Osteoblast (primary cell): ENCODE data around the gene FAM185A. TPM values are rescaled to one million over a fixed set of nuclear protein-coding genes. Genes with fewer than 3 reads are reported as not detected.

Experiments
- DNase-seq: peaks from one replicate; pipeline ENCODE4 v3.0.0; 2011; ENCODE audit warnings: low spot score, mixed read lengths; ENCODE audit not compliant: insufficient read length; ENCODE audit errors: missing footprints
- H2AFZ ChIP-seq: 2 replicates; pipeline ENCODE4 v1.6.0; 2011; ENCODE audit warnings: mild to moderate bottlenecking, low read length
- H3K27ac ChIP-seq: 2 replicates; pipeline ENCODE4 v1.5.1; 2011; ENCODE audit warnings: mild to moderate bottlenecking, low read depth, low read length, moderate library complexity
- H3K27me3 ChIP-seq: 2 replicates; pipeline ENCODE4 v1.6.0; 2012; ENCODE audit warnings: mild to moderate bottlenecking, control low read depth, inconsistent platforms, low read length, moderate library complexity; ENCODE audit not compliant: insufficient read depth
- H3K36me3 ChIP-seq: 2 replicates; pipeline ENCODE4 v1.5.1; 2011; ENCODE audit warnings: mild to moderate bottlenecking, low read length, control low read depth, moderate library complexity; ENCODE audit not compliant: insufficient read depth
- H3K4me1 ChIP-seq: 2 replicates; pipeline ENCODE4 v1.5.1; 2011; ENCODE audit warnings: mild to moderate bottlenecking, low read length, control low read depth, moderate library complexity; ENCODE audit not compliant: insufficient read depth
- H3K4me2 ChIP-seq: 2 replicates; pipeline ENCODE4 v1.6.0; 2011; ENCODE audit warnings: mild to moderate bottlenecking, low read length; ENCODE audit not compliant: insufficient read depth
- H3K4me3 ChIP-seq: fragments of 200-600 bp; sonication (generic); 3 replicates; pipeline ENCODE4 v1.5.1; 2012; ENCODE audit warnings: mild to moderate bottlenecking, low read length, inconsistent platforms; ENCODE audit not compliant: insufficient read depth
- H3K79me2 ChIP-seq: 2 replicates; pipeline ENCODE4 v1.6.0; 2012; ENCODE audit warnings: mild to moderate bottlenecking, low read length, control low read depth, inconsistent platforms; ENCODE audit not compliant: insufficient read depth
- H3K9me3 ChIP-seq: 2 replicates; pipeline ENCODE4 v1.5.1; 2011; ENCODE audit warnings: low read depth, low read length, control low read depth
- H4K20me1 ChIP-seq: 2 replicates; pipeline ENCODE4 v1.6.0; 2012; ENCODE audit warnings: mild to moderate bottlenecking, low read length, control low read depth; ENCODE audit not compliant: insufficient read depth
- CTCF ChIP-seq: IDR thresholded peaks from 2 replicates; pipeline ENCODE4 v1.5.1; 2011; ENCODE audit warnings: mild to moderate bottlenecking, low read depth, low read length, moderate library complexity; ENCODE audit errors: extremely low read depth
- total RNA-seq: library from RNA; depleted of rRNA; stranded (reverse); fragments of >200 nt; gene quantifications from 2 replicates; pipeline ENCODE4 v1.2.3, GENCODE V29; 2012

FAM185A gene
- total RNA-seq, 1 donor, result 7.6 TPM

- no peaks in the 10 kb centered on the region for H3K27me3 ChIP-seq
- no peaks in the 10 kb centered on the region for H3K4me1 ChIP-seq
- TF ChIP-seq CTCF, result no peak
- H3K79me2 ChIP-seq, result no peaks in the 10 kb centered on the region
- H3K27ac ChIP-seq, result no peak overlapping the region
- no peak overlapping the region for H3K4me2 ChIP-seq
- H3K4me3 ChIP-seq, result no peak overlapping the region
- H3K36me3 ChIP-seq, result no peaks in the 10 kb centered on the region
- H3K9me3 ChIP-seq, result no peaks in the 10 kb centered on the region
- H4K20me1 ChIP-seq, result no peaks in the 10 kb centered on the region
- H2AFZ ChIP-seq, result no peak overlapping the region
- no peak for DNase-seq
Observed at GRCh38 chr7:102823390-102824119, 74.8 kb downstream of the FAM185A start.

- Histone ChIP-seq H3K4me3 (no peak overlapping the region), H2AFZ (no peak overlapping the region), H3K79me2 (no peaks in the 10 kb centered on the region), H3K36me3 (no peaks in the 10 kb centered on the region), H3K4me1 (no peaks in the 10 kb centered on the region), H4K20me1 (no peaks in the 10 kb centered on the region), H3K27me3 (no peaks in the 10 kb centered on the region), H3K27ac (no peak overlapping the region), H3K9me3 (no peaks in the 10 kb centered on the region), H3K4me2 (no peak overlapping the region)
- DNase-seq, result no peak
- TF ChIP-seq CTCF, result no peak
Observed at GRCh38 chr7:102828286-102828685, 79.5 kb downstream of the FAM185A start.

- Histone ChIP-seq H4K20me1 (no peaks in the 10 kb centered on the region), H3K27ac (no peak overlapping the region)
- no peak for TF ChIP-seq CTCF
Observed at GRCh38 chr7:102829075-102829474, 80.3 kb downstream of the FAM185A start.

GRCh38 chr7:102830197-102830596 lies 81.4 kb downstream of the FAM185A start:
- Histone ChIP-seq H4K20me1 (no peaks in the 10 kb centered on the region), H3K27me3 (no peaks in the 10 kb centered on the region), H3K4me3 (no peak overlapping the region), H3K4me2 (no peak overlapping the region), H3K9me3 (no peaks in the 10 kb centered on the region), H3K79me2 (no peaks in the 10 kb centered on the region), H3K4me1 (peaks cover 9% of the 10 kb centered on the region), H2AFZ (no peak overlapping the region), H3K36me3 (no peaks in the 10 kb centered on the region), H3K27ac (no peak overlapping the region)
- TF ChIP-seq CTCF, result no peak
- DNase-seq, result no peak

More at GRCh38 chr7:102829075-102829474, 80.3 kb downstream of the FAM185A start:
- no peaks in the 10 kb centered on the region for H3K36me3 ChIP-seq
- DNase-seq, result no peak
- no peak overlapping the region for H3K4me3 ChIP-seq
- no peak overlapping the region for H2AFZ ChIP-seq
- H3K9me3 ChIP-seq, result no peaks in the 10 kb centered on the region
- no peaks in the 10 kb centered on the region for H3K79me2 ChIP-seq
- H3K27me3 ChIP-seq, result no peaks in the 10 kb centered on the region
- H3K4me2 ChIP-seq, result no peak overlapping the region
- no peaks in the 10 kb centered on the region for H3K4me1 ChIP-seq
